Smooth muscle cell (in vitro differentiated cells): ENCODE measurements around the gene DHX58. TPM values are rescaled to one million over a fixed set of nuclear protein-coding genes. Genes with fewer than 3 reads are reported as not detected.
A peak's percentile ranks its signal among the peaks of the same experiment; 100 is the strongest.

ENCODE experiments used
- DNase-seq: peaks from one replicate; lab custom pipeline; 2025; ENCODE audit not compliant: unreplicated experiment; lab: John Stamatoyannopoulos, UW
- H2AFZ ChIP-seq: fragments of 200-600 bp; sonication (generic); 2 replicates; pipeline ENCODE4 v1.6.0; 2016; ENCODE audit warnings: antibody characterized with exemption, low read depth, mild to moderate bottlenecking
- H3F3A ChIP-seq: fragments of 200-600 bp; sonication (generic); 2 replicates; pipeline ENCODE4 v1.6.0; 2017; ENCODE audit warnings: antibody characterized with exemption, low read depth
- H3K27ac ChIP-seq: fragments of 200-600 bp; sonication (generic); 2 replicates; pipeline ENCODE4 v1.5.1; 2016; ENCODE audit warnings: low read depth, mild to moderate bottlenecking
- H3K27me3 ChIP-seq: fragments of 200-600 bp; sonication (generic); 2 replicates; pipeline ENCODE4 v1.6.1; 2016; ENCODE audit warnings: low read depth, mild to moderate bottlenecking
- H3K36me3 ChIP-seq: fragments of 200-600 bp; sonication (generic); 2 replicates; pipeline ENCODE4 v1.5.1; 2016; ENCODE audit warnings: low read depth
- H3K4me1 ChIP-seq: fragments of 200-600 bp; sonication (generic); 2 replicates; pipeline ENCODE4 v1.5.1; 2016; ENCODE audit warnings: low read depth
- H3K4me2 ChIP-seq: fragments of 200-600 bp; sonication (generic); 2 replicates; pipeline ENCODE4 v1.6.0; 2016; ENCODE audit warnings: mild to moderate bottlenecking
- H3K4me3 ChIP-seq: fragments of 200-600 bp; sonication (generic); 2 replicates; pipeline ENCODE4 v1.5.1; 2016; ENCODE audit warnings: mild to moderate bottlenecking
- H3K79me2 ChIP-seq: fragments of 200-600 bp; sonication (generic); 2 replicates; pipeline ENCODE4 v1.6.0; 2016; ENCODE audit warnings: low read depth, mild to moderate bottlenecking
- H3K9ac ChIP-seq: fragments of 200-600 bp; sonication (generic); 2 replicates; pipeline ENCODE4 v1.6.0; 2016; ENCODE audit warnings: low read depth
- H3K9me3 ChIP-seq: fragments of 200-600 bp; sonication (generic); replicated peaks from 2 replicates; pipeline ENCODE4 v1.5.1; 2016; ENCODE audit warnings: low read depth
- H4K20me1 ChIP-seq: fragments of 200-600 bp; sonication (generic); 2 replicates; pipeline ENCODE4 v1.6.0; 2016; ENCODE audit warnings: low read depth
- WGBS: methylation state at CpG from one replicate; pipeline ENCODE4 v1.1.7; 2016; ENCODE audit warnings: low lambda C conversion rate; 5-methylcytosine and 5-hydroxymethylcytosine counted together
- polyA plus RNA-seq: library from polyadenylated mRNA; unstranded; fragments of >200 nt; fragmentation: Nextera tagmentation; extraction: Ambion mirVana; gene quantifications from 2 replicates; pipeline ENCODE4 v1.2.1, GENCODE V29; 2016
- total RNA-seq: library from RNA; depleted of rRNA; stranded (reverse); fragments of >200 nt; gene quantifications from 2 replicates; pipeline ENCODE4 v1.2.3, GENCODE V29; 2014
- TF ChIP-seq, protein P1 (sequence below): fragments of 200-600 bp; sonication (generic); IDR thresholded peaks from 2 replicates; pipeline ENCODE4 v1.5.1; 2017; ENCODE audit warnings: borderline replicate concordance, mild to moderate bottlenecking, antibody characterized with exemption; ENCODE audit not compliant: insufficient read depth, poor library complexity, severe bottlenecking

Gene DHX58
- total and polyA plus RNA-seq, 2 experiments from 2014 or later: 1.0 TPM; not detected in 1

DNA sequence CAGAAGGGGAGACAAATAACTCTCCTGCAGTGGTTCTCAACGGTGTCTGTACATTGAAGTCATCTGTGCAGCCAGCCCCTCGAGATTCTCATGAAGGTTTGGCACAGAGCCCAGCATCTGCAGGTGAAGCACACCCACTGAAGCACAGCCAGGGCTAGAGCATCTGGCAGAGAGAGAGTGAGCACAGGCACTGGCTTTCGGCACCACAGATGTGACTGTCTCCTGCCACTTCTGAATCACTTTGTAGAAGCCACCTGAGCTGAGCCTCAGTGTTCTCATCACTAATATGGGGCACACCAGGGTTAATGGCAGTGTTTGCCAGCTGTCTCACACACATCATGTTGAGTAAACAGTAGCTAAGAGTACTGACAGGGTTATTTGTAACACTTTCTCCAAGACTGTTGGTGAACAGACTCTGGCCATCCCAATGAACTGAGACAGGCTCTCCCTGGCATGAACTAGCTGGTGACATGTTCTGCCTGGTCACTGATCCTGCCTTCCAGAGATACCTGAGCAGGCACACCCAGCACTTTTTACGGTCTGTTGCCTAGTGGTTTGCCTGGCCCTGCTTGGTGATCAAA lies 21.0 kb upstream of the DHX58 start:
- Histone ChIP-seq H3K4me1 (peaks cover 8% of the 10 kb centered on the region), H3K36me3 (no peaks in the 10 kb centered on the region), H4K20me1 (peaks cover 94% of the 10 kb centered on the region), H3F3A (peaks cover 7% of the 10 kb centered on the region), H3K4me2 (peak overlapping the region; percentile 51), H3K27me3 (no peaks in the 10 kb centered on the region), H3K4me3 (no peak overlapping the region), H3K27ac (peak overlapping the region; percentile 70), H3K9me3 (no peaks in the 10 kb centered on the region), H3K9ac (no peak overlapping the region), H3K79me2 (peaks cover 59% of the 10 kb centered on the region), H2AFZ (no peak overlapping the region)
- TF ChIP-seq, protein P1, sequence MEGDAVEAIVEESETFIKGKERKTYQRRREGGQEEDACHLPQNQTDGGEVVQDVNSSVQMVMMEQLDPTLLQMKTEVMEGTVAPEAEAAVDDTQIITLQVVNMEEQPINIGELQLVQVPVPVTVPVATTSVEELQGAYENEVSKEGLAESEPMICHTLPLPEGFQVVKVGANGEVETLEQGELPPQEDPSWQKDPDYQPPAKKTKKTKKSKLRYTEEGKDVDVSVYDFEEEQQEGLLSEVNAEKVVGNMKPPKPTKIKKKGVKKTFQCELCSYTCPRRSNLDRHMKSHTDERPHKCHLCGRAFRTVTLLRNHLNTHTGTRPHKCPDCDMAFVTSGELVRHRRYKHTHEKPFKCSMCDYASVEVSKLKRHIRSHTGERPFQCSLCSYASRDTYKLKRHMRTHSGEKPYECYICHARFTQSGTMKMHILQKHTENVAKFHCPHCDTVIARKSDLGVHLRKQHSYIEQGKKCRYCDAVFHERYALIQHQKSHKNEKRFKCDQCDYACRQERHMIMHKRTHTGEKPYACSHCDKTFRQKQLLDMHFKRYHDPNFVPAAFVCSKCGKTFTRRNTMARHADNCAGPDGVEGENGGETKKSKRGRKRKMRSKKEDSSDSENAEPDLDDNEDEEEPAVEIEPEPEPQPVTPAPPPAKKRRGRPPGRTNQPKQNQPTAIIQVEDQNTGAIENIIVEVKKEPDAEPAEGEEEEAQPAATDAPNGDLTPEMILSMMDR: no peak
- DNase-seq: no peak
- 88% methylated on average over 4 of the region's 4 CpGs for WGBS

DNA sequence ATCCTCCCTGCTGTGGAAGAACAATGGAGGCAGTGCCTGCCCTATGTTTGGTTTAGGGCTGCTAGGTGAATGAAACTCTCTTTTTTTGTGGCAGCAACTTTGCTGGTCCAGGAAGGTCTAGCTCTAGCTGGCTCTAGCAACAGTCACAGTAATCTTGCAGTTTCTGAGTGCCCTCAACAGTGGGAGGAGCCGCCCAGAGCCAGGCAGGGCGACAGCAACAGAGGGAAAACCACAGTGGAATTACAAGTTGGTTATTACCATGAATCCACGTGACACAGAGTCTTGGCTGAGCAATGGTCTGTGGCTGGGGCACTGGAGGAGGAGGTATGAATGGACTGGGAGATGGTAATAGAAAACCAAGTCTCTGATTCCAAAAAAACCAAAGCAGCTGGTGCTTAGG lies 20.4 kb upstream of the DHX58 start:
- peaks cover 88% of the 10 kb centered on the region for H4K20me1 ChIP-seq

DNA sequence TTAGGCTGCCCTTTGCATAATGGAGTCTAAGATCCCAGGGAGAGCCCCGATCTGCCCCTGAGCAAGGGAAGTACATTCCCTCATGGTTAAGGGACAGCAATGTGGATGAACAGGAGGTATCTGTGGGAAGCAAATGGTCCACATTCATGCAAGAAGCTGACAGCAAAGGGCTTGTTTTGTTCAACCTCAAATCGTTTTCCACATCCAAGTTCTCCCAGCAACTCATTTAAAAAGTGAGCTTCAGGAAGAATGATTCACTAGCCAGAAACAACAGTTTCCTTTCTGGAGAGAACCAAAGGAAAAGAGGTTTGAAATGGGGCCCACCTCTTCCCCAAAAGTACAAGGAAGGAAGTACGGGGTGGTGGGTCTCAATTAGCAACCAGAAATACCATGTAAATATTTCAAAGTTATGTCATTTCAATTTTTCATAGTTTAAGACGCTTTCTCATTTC lies 19.5 kb upstream of the DHX58 start:
- H3K9me3 ChIP-seq: no peaks in the 10 kb centered on the region
- no peak overlapping the region for H3K4me2 ChIP-seq
- H3K4me3 ChIP-seq: no peak overlapping the region
- WGBS: 76% methylated on average over 4 of the region's 4 CpGs
- peak overlapping the region; percentile 58 for H3K27ac ChIP-seq
- DNase-seq: no peak
- H2AFZ ChIP-seq: no peak overlapping the region
- no peaks in the 10 kb centered on the region for H3K27me3 ChIP-seq
- H3K9ac ChIP-seq: no peak overlapping the region
- H3F3A ChIP-seq: peaks cover 7% of the 10 kb centered on the region
- peaks cover 43% of the 10 kb centered on the region for H3K79me2 ChIP-seq
- H3K36me3 ChIP-seq: no peaks in the 10 kb centered on the region
- H3K4me1 ChIP-seq: peaks cover 8% of the 10 kb centered on the region
- H4K20me1 ChIP-seq: peaks cover 79% of the 10 kb centered on the region
- TF ChIP-seq, protein P1: no peak

More for the DNA sequence above, 20.4 kb upstream of the DHX58 start:
- H3K4me1 ChIP-seq: peaks cover 8% of the 10 kb centered on the region
- H3K9me3 ChIP-seq: no peaks in the 10 kb centered on the region
- peak overlapping the region; percentile 70 for H3K27ac ChIP-seq
- H3F3A ChIP-seq: peaks cover 7% of the 10 kb centered on the region
- H3K4me3 ChIP-seq: no peak overlapping the region
- peak; percentile 18 for DNase-seq
- H3K36me3 ChIP-seq: no peaks in the 10 kb centered on the region
- WGBS: 10% methylated on average over 3 of the region's 3 CpGs
- peaks cover 52% of the 10 kb centered on the region for H3K79me2 ChIP-seq
- TF ChIP-seq, protein P1: no peak
- H3K27me3 ChIP-seq: no peaks in the 10 kb centered on the region
- peak overlapping the region; percentile 74 for H3K4me2 ChIP-seq
- H2AFZ ChIP-seq: no peak overlapping the region
- no peak overlapping the region for H3K9ac ChIP-seq

DNA sequence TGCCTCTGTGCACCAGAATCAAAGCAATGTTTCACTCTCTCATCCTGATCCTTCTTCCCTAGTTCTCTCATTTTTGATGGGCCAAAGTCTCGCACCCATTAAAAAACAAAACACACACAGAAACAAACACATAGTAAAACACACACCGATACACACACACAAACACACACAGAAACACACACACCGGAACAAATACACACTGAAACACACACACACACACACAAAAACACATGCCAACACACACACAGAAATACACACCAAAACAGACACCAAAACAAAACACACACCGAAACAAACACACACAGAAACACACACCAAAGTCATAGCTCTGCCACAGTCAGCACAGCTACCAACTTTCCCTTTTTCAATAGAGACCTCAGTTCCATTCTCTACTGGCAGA lies 18.7 kb upstream of the DHX58 start:
- Histone ChIP-seq H3K27ac (no peak overlapping the region), H3K4me1 (peaks cover 8% of the 10 kb centered on the region), H3K36me3 (no peaks in the 10 kb centered on the region), H3K9ac (no peak overlapping the region), H3K27me3 (no peaks in the 10 kb centered on the region), H3K4me3 (no peak overlapping the region), H3K79me2 (peaks cover 36% of the 10 kb centered on the region), H2AFZ (no peak overlapping the region), H3K4me2 (no peak overlapping the region), H3F3A (peaks cover 7% of the 10 kb centered on the region), H4K20me1 (peaks cover 71% of the 10 kb centered on the region), H3K9me3 (no peaks in the 10 kb centered on the region)
- 100% methylated on average over 4 of the region's 4 CpGs for WGBS
- TF ChIP-seq, protein P1: no peak
- DNase-seq: no peak
